H9 (cell line): ENCODE results near the gene DSCAM. TPM values are rescaled to one million over a fixed set of nuclear protein-coding genes. Genes with fewer than 3 reads are reported as not detected.

ENCODE experiments used
- DNase-seq: peaks from one replicate; pipeline ENCODE4 v3.0.0-alpha.2; 2017
- H2AFZ ChIP-seq: one replicate; pipeline ENCODE4 v1.6.1; 2013; ENCODE audit warnings: mild to moderate bottlenecking, low read length, control low read depth, moderate library complexity
- H2AK5ac ChIP-seq: 2 replicates; pipeline ENCODE4 v1.6.1; 2013; ENCODE audit warnings: low read length, control low read depth, mixed read lengths; ENCODE audit not compliant: insufficient read length
- H2BK120ac ChIP-seq: one replicate; pipeline ENCODE4 v1.6.1; 2013; ENCODE audit warnings: low read depth, mild to moderate bottlenecking, low read length, control low read depth, inconsistent platforms; ENCODE audit not compliant: poor library complexity, severe bottlenecking
- H2BK12ac ChIP-seq: 2 replicates; pipeline ENCODE4 v1.6.1; 2013; ENCODE audit warnings: low read length, control low read depth, mixed read lengths, low read depth; ENCODE audit not compliant: insufficient read length
- H2BK15ac ChIP-seq: 2 replicates; pipeline ENCODE4 v1.6.1; 2013; ENCODE audit warnings: low read depth, low read length, control low read depth
- H2BK20ac ChIP-seq: one replicate; pipeline ENCODE4 v1.6.1; 2013; ENCODE audit warnings: low read depth, mild to moderate bottlenecking, low read length, control low read depth, inconsistent platforms; ENCODE audit not compliant: poor library complexity, severe bottlenecking
- H2BK5ac ChIP-seq: 2 replicates; pipeline ENCODE4 v1.6.1; 2013; ENCODE audit warnings: low read length, control low read depth, mixed read lengths; ENCODE audit not compliant: insufficient read length
- H3K14ac ChIP-seq: 2 replicates; pipeline ENCODE4 v1.6.1; 2013; ENCODE audit warnings: low read length, control low read depth; ENCODE audit not compliant: insufficient read depth
- H3K18ac ChIP-seq: 2 replicates; pipeline ENCODE4 v1.6.1; 2013; ENCODE audit warnings: low read depth, mild to moderate bottlenecking, mixed read lengths, low read length, control low read depth; ENCODE audit not compliant: insufficient read length
- H3K23ac ChIP-seq: 2 replicates; pipeline ENCODE4 v1.6.1; 2013; ENCODE audit warnings: low read length, control low read depth, mixed read lengths, low read depth; ENCODE audit not compliant: insufficient read length
- H3K23me2 ChIP-seq: 2 replicates; pipeline ENCODE4 v1.6.1; 2013; ENCODE audit warnings: low read depth, mild to moderate bottlenecking, mixed read lengths, low read length, control low read depth; ENCODE audit not compliant: insufficient read length, poor library complexity, severe bottlenecking
- H3K27ac ChIP-seq: 2 replicates; pipeline ENCODE4 v1.5.1; 2013; ENCODE audit warnings: low read length, control low read depth, mixed read lengths, low read depth; ENCODE audit not compliant: insufficient read length
- H3K27me3 ChIP-seq: 2 replicates; pipeline ENCODE4 v1.6.1; 2013; ENCODE audit warnings: low read length, control low read depth, inconsistent platforms; ENCODE audit not compliant: insufficient read depth
- H3K4ac ChIP-seq: 2 replicates; pipeline ENCODE4 v1.6.1; 2013; ENCODE audit warnings: low read depth, mild to moderate bottlenecking, control low read depth, inconsistent platforms, low read length, moderate library complexity
- H3K4me1 ChIP-seq: 2 replicates; pipeline ENCODE4 v1.6.1; 2013; ENCODE audit warnings: low read length, control low read depth, inconsistent platforms; ENCODE audit not compliant: insufficient read depth
- H3K4me2 ChIP-seq: 2 replicates; pipeline ENCODE4 v1.6.1; 2013; ENCODE audit warnings: low read length, control low read depth, mixed read lengths; ENCODE audit not compliant: insufficient read length, insufficient read depth
- H3K56ac ChIP-seq: 2 replicates; pipeline ENCODE4 v1.6.1; 2013; ENCODE audit warnings: low read depth, mild to moderate bottlenecking, mixed read lengths, low read length, control low read depth; ENCODE audit not compliant: insufficient read length
- H3K79me1 ChIP-seq: 2 replicates; pipeline ENCODE4 v1.6.1; 2013; ENCODE audit warnings: low read depth, mild to moderate bottlenecking, moderate library complexity, low read length, control low read depth, inconsistent platforms; ENCODE audit not compliant: insufficient read depth, poor library complexity, severe bottlenecking
- H3K79me2 ChIP-seq: 2 replicates; pipeline ENCODE4 v1.6.1; 2013; ENCODE audit warnings: low read length, control low read depth, inconsistent platforms; ENCODE audit not compliant: insufficient read depth
- H3K9ac ChIP-seq: 2 replicates; pipeline ENCODE4 v1.6.1; 2013; ENCODE audit warnings: low read length, control low read depth, mixed read lengths; ENCODE audit not compliant: insufficient read length; ENCODE audit errors: extremely low read depth
- H3K9me3 ChIP-seq: one replicate; pipeline ENCODE4 v1.6.1; 2013; ENCODE audit warnings: low read depth, low read length, inconsistent platforms; ENCODE audit not compliant: control insufficient read depth
- H3T11ph ChIP-seq: one replicate; pipeline ENCODE4 v1.6.1; 2013; ENCODE audit warnings: mild to moderate bottlenecking, low read length, control low read depth, inconsistent platforms
- H4K20me1 ChIP-seq: one replicate; pipeline ENCODE4 v1.6.1; 2013; ENCODE audit not compliant: control insufficient read depth, insufficient read length, insufficient read depth
- H4K5ac ChIP-seq: 2 replicates; pipeline ENCODE4 v1.6.1; 2013; ENCODE audit warnings: low read depth, mild to moderate bottlenecking, mixed read lengths, low read length, control low read depth; ENCODE audit not compliant: insufficient read length
- H4K8ac ChIP-seq: replicated peaks from 2 replicates; pipeline ENCODE4 v1.6.1; 2013; ENCODE audit warnings: low read length, control low read depth, mixed read lengths, low read depth; ENCODE audit not compliant: insufficient read length
- H4K91ac ChIP-seq: 2 replicates; pipeline ENCODE4 v1.6.1; 2013; ENCODE audit warnings: low read depth, mild to moderate bottlenecking, moderate library complexity, mixed read lengths, low read length, control low read depth; ENCODE audit not compliant: insufficient read length
- H3K27ac Mint-ChIP-seq, 3 experiments: 2 replicates in 2 of 3; 3 replicates in 1 of 3; pipeline ENCODE4 v1.8.0; 2020 to 2021; ENCODE audit warnings: mixed read lengths in 3 of 3, mild to moderate bottlenecking in 1 of 3, moderate library complexity in 1 of 3
- H3K27me3 Mint-ChIP-seq: 2 replicates; pipeline ENCODE4 v1.8.0; 2021; ENCODE audit warnings: low read depth, mild to moderate bottlenecking, moderate library complexity, mixed read lengths
- H3K36me3 Mint-ChIP-seq, 3 experiments: 2 replicates in 2 of 3; 3 replicates in 1 of 3; pipeline ENCODE4 v1.8.0; 2020 to 2021; ENCODE audit warnings: low read depth in 3 of 3, mixed read lengths in 3 of 3; ENCODE audit not compliant: insufficient read depth in 1 of 3
- H3K4me1 Mint-ChIP-seq, 2 experiments: 2 replicates each; pipeline ENCODE4 v1.8.0; 2020; ENCODE audit warnings: mixed read lengths in 2 of 2
- H3K4me3 Mint-ChIP-seq, 2 experiments: 2 replicates in 1 of 2; 3 replicates in 1 of 2; pipeline ENCODE4 v1.8.0; 2020 to 2021; ENCODE audit warnings: mild to moderate bottlenecking in 2 of 2, mixed read lengths in 2 of 2, moderate library complexity in 1 of 2
- H3K9me3 Mint-ChIP-seq, 2 experiments: 2 replicates in 1 of 2; 3 replicates in 1 of 2; pipeline ENCODE4 v1.8.0; 2020; ENCODE audit warnings: mild to moderate bottlenecking in 2 of 2, mixed read lengths in 2 of 2, moderate library complexity in 1 of 2
- WGBS: extraction: QIAGEN DNeasy Blood & Tissue Kit; methylation state at CpG from one replicate; pipeline ENCODE4 v1.1.7; 2013; ENCODE audit warnings: missing lambda C conversion rate, low lambda C conversion rate, mixed read lengths; ENCODE audit not compliant: insufficient read length; ENCODE audit errors: extremely low coverage; 5-methylcytosine and 5-hydroxymethylcytosine counted together
- total RNA-seq: library from RNA; stranded (reverse); gene quantifications from 2 replicates; pipeline ENCODE4 v1.2.1, GENCODE V29; 2021
- TF ChIP-seq, protein P1 (sequence below): fragments of 200-600 bp; sonication (generic); conservative IDR thresholded peaks from 3 replicates; pipeline ENCODE4 v1.8.0; 2021; ENCODE audit warnings: antibody characterized with exemption, mild to moderate bottlenecking

Gene DSCAM
- total RNA-seq, 1 experiment from 2014 or later, result 0.17 TPM

DNA sequence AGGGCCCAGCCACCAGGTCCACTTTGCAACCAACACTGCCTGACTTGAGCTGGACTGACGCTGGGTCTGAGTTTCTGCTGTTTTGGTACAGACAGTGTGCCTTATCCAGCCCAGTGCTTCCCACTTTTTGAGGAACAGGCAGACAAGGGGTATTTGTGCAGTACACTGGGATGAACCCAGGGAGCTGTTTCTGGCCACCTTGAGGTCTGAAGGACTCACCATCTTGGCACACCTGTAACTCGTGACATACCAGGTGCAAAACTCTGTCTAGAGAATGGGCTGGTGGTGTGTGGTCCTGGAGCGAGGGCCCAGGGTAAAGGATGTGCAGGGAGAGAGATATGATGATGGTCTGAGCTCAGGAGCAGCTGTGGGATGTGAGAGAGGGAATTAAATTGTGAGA lies 831.1 kb downstream of the DSCAM start:
- Histone ChIP-seq H3K14ac (no peak overlapping the region), H3K4me2 (no peak overlapping the region), H3T11ph (no peak overlapping the region), H2BK5ac (no peak overlapping the region), H4K5ac (no peak overlapping the region), H3K4me1 (no peaks in the 10 kb centered on the region), H4K20me1 (no peaks in the 10 kb centered on the region), H3K27ac (no peak overlapping the region), H3K18ac (no peak overlapping the region), H2BK12ac (no peak overlapping the region), H4K91ac (no peak overlapping the region), H2BK15ac (no peak overlapping the region), H2BK20ac (no peak overlapping the region), H3K79me2 (no peaks in the 10 kb centered on the region), H3K27me3 (no peaks in the 10 kb centered on the region), H3K23ac (no peak overlapping the region), H2BK120ac (no peak overlapping the region), H3K23me2 (no peaks in the 10 kb centered on the region), H2AFZ (no peak overlapping the region), H2AK5ac (no peak overlapping the region), H3K4ac (no peak overlapping the region), H4K8ac (no peak overlapping the region), H3K9me3 (no peaks in the 10 kb centered on the region), H3K56ac (no peak overlapping the region), H3K9ac (no peak overlapping the region), H3K79me1 (no peaks in the 10 kb centered on the region)
- H3K4me1 Mint-ChIP-seq, result peaks cover 6 to 8% of the 10 kb centered on the region in 2 experiments; a peak in 3 of 4 replicates
- no peak overlapping the region for H3K27ac Mint-ChIP-seq
- H3K9me3 Mint-ChIP-seq, result peaks cover under 1 to 6% of the 10 kb centered on the region in 2 experiments; a peak in 4 of 5 replicates
- DNase-seq, result no peak
- no CpG with 5 or more reads among the region's 3 CpGs for WGBS
- peaks cover 4% of the 10 kb centered on the region for H3K27me3 Mint-ChIP-seq
- TF ChIP-seq, protein P1, sequence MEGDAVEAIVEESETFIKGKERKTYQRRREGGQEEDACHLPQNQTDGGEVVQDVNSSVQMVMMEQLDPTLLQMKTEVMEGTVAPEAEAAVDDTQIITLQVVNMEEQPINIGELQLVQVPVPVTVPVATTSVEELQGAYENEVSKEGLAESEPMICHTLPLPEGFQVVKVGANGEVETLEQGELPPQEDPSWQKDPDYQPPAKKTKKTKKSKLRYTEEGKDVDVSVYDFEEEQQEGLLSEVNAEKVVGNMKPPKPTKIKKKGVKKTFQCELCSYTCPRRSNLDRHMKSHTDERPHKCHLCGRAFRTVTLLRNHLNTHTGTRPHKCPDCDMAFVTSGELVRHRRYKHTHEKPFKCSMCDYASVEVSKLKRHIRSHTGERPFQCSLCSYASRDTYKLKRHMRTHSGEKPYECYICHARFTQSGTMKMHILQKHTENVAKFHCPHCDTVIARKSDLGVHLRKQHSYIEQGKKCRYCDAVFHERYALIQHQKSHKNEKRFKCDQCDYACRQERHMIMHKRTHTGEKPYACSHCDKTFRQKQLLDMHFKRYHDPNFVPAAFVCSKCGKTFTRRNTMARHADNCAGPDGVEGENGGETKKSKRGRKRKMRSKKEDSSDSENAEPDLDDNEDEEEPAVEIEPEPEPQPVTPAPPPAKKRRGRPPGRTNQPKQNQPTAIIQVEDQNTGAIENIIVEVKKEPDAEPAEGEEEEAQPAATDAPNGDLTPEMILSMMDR, result no peak
- H3K4me3 Mint-ChIP-seq, result no peak overlapping the region
- no peaks in the 10 kb centered on the region for H3K36me3 Mint-ChIP-seq
